Tibial nerve (tissue), 4 donors: Measurements from ENCODE around the gene CLEC3A.

Experiments
- EP300 ChIP-seq, 2 donors: sonication (generic); formaldehyde crosslinking; IDR thresholded peaks; one replicate each; pipeline ENCODE4 v1.6.1; 2017; ENCODE audit warnings: antibody characterized with exemption in 2 of 2, mild to moderate bottlenecking in 1 of 2
- POLR2A ChIP-seq, 2 donors: fragments of 450-650 bp; IDR thresholded peaks; one replicate each; pipeline ENCODE4 v1.6.1; 2017; ENCODE audit warnings: antibody characterized with exemption in 2 of 2, mild to moderate bottlenecking in 2 of 2, moderate library complexity in 2 of 2
- TF ChIP-seq, protein P1 (sequence below), 5 experiments: fragments of 200-600 bp in 3 of 5; fragments of 450-650 bp in 2 of 5; sonication (generic) in 3 of 5; IDR thresholded peaks; one replicate each; pipeline ENCODE4 v1.5.1; 2016 to 2019; ENCODE audit warnings: antibody characterized with exemption in 5 of 5, mild to moderate bottlenecking in 3 of 5, moderate library complexity in 2 of 5

DNA sequence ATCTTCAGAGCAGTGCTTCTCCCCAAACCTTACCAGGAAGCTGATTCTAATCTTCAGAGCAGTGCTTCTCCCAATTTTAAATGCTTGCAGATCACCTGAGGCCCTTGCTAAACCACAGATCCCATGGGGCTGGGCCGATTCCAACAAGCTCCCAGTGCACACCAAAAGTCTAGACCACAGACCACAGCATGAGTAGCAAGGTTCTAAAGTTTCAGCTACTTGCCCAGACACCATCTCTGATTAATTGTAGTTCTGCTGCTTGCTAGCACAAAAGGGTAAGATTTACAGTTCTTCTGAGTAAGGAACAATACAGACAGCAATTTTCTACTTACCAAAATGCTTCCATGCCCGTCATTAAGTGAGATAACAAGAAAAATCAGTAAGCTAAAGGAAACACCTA, 12.2 kb downstream of the CLEC3A start:
- TF ChIP-seq, protein P1, sequence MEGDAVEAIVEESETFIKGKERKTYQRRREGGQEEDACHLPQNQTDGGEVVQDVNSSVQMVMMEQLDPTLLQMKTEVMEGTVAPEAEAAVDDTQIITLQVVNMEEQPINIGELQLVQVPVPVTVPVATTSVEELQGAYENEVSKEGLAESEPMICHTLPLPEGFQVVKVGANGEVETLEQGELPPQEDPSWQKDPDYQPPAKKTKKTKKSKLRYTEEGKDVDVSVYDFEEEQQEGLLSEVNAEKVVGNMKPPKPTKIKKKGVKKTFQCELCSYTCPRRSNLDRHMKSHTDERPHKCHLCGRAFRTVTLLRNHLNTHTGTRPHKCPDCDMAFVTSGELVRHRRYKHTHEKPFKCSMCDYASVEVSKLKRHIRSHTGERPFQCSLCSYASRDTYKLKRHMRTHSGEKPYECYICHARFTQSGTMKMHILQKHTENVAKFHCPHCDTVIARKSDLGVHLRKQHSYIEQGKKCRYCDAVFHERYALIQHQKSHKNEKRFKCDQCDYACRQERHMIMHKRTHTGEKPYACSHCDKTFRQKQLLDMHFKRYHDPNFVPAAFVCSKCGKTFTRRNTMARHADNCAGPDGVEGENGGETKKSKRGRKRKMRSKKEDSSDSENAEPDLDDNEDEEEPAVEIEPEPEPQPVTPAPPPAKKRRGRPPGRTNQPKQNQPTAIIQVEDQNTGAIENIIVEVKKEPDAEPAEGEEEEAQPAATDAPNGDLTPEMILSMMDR (IDR thresholded peaks at IDR 0.05): no peak
- TF ChIP-seq EP300 (IDR thresholded peaks at IDR 0.05) (no peak), POLR2A (IDR thresholded peaks at IDR 0.05) (no peak)
